DMS 273 (cell line): ENCODE data around the gene PLCB4.
"Not testable (repeated sequence)": the region's sequence is repeated elsewhere in the genome, so short reads cannot be mapped to it uniquely, and the experiment has no call there.

Experiments
- DNase-seq: peaks from one replicate; lab custom pipeline; 2025; ENCODE audit not compliant: unreplicated experiment; lab: John Stamatoyannopoulos, UW

Gene PLCB4

GRCh38 chr20:9068841-9069663 is at the start of gene PLCB4:
TSS of gene PLCB4 (plus strand) at chr20:9069087. CDS start at chr20:9307815, 238,728 bp downstream.
- peak; percentile 87 for DNase-seq

- DNase-seq, result no peak
Observed at GRCh38 chr20:9019833-9020232, 49.1 kb upstream of the PLCB4 start.

GRCh38 chr20:9021216-9021615 is 47.7 kb upstream of the PLCB4 start:
- DNase-seq, result no peak

- DNase-seq, result peak; percentile 67
Observed at GRCh38 chr20:9021699-9022098, 47.2 kb upstream of the PLCB4 start.

- DNase-seq, result no peak
Observed at GRCh38 chr20:9022376-9022775, 46.5 kb upstream of the PLCB4 start.

GRCh38 chr20:9024606-9025005 is 44.3 kb upstream of the PLCB4 start:
- DNase-seq, result no peak

- DNase-seq, result no peak
Observed at GRCh38 chr20:9025011-9025410, 43.9 kb upstream of the PLCB4 start.

- DNase-seq, result no peak
Observed at GRCh38 chr20:9025643-9026042, 43.2 kb upstream of the PLCB4 start.

GRCh38 chr20:9027626-9028025 is 41.3 kb upstream of the PLCB4 start:
- no peak for DNase-seq

GRCh38 chr20:9028419-9028818 is 40.5 kb upstream of the PLCB4 start:
- DNase-seq, result no peak

- no peak for DNase-seq
Observed at GRCh38 chr20:9031991-9032390, 36.9 kb upstream of the PLCB4 start.

- DNase-seq, result no peak
Observed at GRCh38 chr20:9032758-9033157, 36.1 kb upstream of the PLCB4 start.

- DNase-seq, result peak; percentile 52
Observed at GRCh38 chr20:9035126-9035525, 33.8 kb upstream of the PLCB4 start.

- no peak for DNase-seq
Observed at GRCh38 chr20:9036593-9036992, 32.3 kb upstream of the PLCB4 start.

- peak; percentile 12 for DNase-seq
Observed at GRCh38 chr20:9038791-9039535, 29.9 kb upstream of the PLCB4 start.

- no peak for DNase-seq
Observed at GRCh38 chr20:9040863-9041524, 27.9 kb upstream of the PLCB4 start.

GRCh38 chr20:9043364-9043763 is 25.5 kb upstream of the PLCB4 start:
- DNase-seq, result no peak

- DNase-seq, result not testable (repeated sequence)
Observed at GRCh38 chr20:9047928-9048327, 21.0 kb upstream of the PLCB4 start.

GRCh38 chr20:9051508-9051907 is 17.4 kb upstream of the PLCB4 start:
- peak; percentile 44 for DNase-seq

- DNase-seq, result no peak
Observed at GRCh38 chr20:9052136-9052535, 16.8 kb upstream of the PLCB4 start.

- no peak for DNase-seq
Observed at GRCh38 chr20:9053108-9053507, 15.8 kb upstream of the PLCB4 start.

- DNase-seq, result no peak
Observed at GRCh38 chr20:9054176-9054575, 14.7 kb upstream of the PLCB4 start.
